NCI-H510A (cell line): Measurements from ENCODE around the gene BLMH.
A peak's percentile ranks its signal among the peaks of the same experiment; 100 is the strongest.

ENCODE experiments used
- DNase-seq: peaks from one replicate; lab custom pipeline; 2025; lab: John Stamatoyannopoulos, UW

Gene BLMH

GRCh38 chr17:30291543-30292285, at the start of gene BLMH:
Gene BLMH (minus strand): TSS chr17:30291944. CDS start chr17:30291819, 125 bp downstream.
- peak; percentile 61 for DNase-seq

GRCh38 chr17:30340801-30341356, 49.1 kb upstream of the BLMH start:
- no peak for DNase-seq

- no peak for DNase-seq
These were observed 47.3 kb upstream of the BLMH start for GRCh38 chr17:30339086-30339485.

- DNase-seq: no peak
These were observed 45.8 kb upstream of the BLMH start for GRCh38 chr17:30337393-30337999.

- no peak for DNase-seq
These were observed 44.8 kb upstream of the BLMH start for GRCh38 chr17:30336369-30337171.

GRCh38 chr17:30334421-30334820, 42.7 kb upstream of the BLMH start:
- no peak for DNase-seq

GRCh38 chr17:30333503-30334360, 42.0 kb upstream of the BLMH start, which contains the start of gene TMIGD1:
Gene TMIGD1 (minus strand): TSS chr17:30334057. CDS start chr17:30332133, 1,924 bp downstream.
- DNase-seq: no peak

GRCh38 chr17:30332057-30332542, 40.4 kb upstream of the BLMH start:
- DNase-seq: no peak

- DNase-seq: no peak
These were observed 35.1 kb upstream of the BLMH start for GRCh38 chr17:30326809-30327208.

GRCh38 chr17:30324723-30325122, 33.0 kb upstream of the BLMH start:
- DNase-seq: no peak

GRCh38 chr17:30323895-30324319, 32.2 kb upstream of the BLMH start:
- DNase-seq: no peak

GRCh38 chr17:30323262-30323894, 31.6 kb upstream of the BLMH start:
- DNase-seq: peak; percentile 60

GRCh38 chr17:30321314-30321713, 29.6 kb upstream of the BLMH start:
- DNase-seq: no peak

GRCh38 chr17:30318155-30318554, 26.4 kb upstream of the BLMH start:
- no peak for DNase-seq

- no peak for DNase-seq
These were observed 25.0 kb upstream of the BLMH start for GRCh38 chr17:30316736-30317135.

GRCh38 chr17:30315106-30315505, 23.4 kb upstream of the BLMH start:
- no peak for DNase-seq

- DNase-seq: no peak
These were observed 22.7 kb upstream of the BLMH start for GRCh38 chr17:30314474-30314873.

GRCh38 chr17:30312226-30312625, 20.5 kb upstream of the BLMH start:
- DNase-seq: no peak

- DNase-seq: no peak
These were observed 18.8 kb upstream of the BLMH start for GRCh38 chr17:30310562-30310961.

GRCh38 chr17:30309591-30309990, 17.8 kb upstream of the BLMH start:
- no peak for DNase-seq

- DNase-seq: no peak
These were observed 16.7 kb upstream of the BLMH start for GRCh38 chr17:30308406-30308805.
